Adipocyte (in vitro differentiated cells): Measurements from ENCODE around the gene TOX4.
"Not testable (repeated sequence)": the region's sequence is repeated elsewhere in the genome, so short reads cannot be mapped to it uniquely, and the experiment has no call there.

Source experiments
- DNase-seq: peaks from one replicate; pipeline ENCODE4 v3.0.0-alpha.2; 2015; ENCODE audit warnings: low read depth
- H3K27me3 ChIP-seq: replicated peaks from 2 replicates; pipeline ENCODE4 v1.7.0; 2013; ENCODE audit warnings: mild to moderate bottlenecking, low read length, moderate library complexity; ENCODE audit not compliant: control insufficient read depth, insufficient read depth
- H3K36me3 ChIP-seq: 2 replicates; pipeline ENCODE4 v1.7.0; 2013; ENCODE audit warnings: low read length, mild to moderate bottlenecking, moderate library complexity; ENCODE audit not compliant: control insufficient read depth, insufficient read depth, severe bottlenecking
- H3K4me1 ChIP-seq: 2 replicates; pipeline ENCODE4 v1.7.0; 2013; ENCODE audit warnings: mild to moderate bottlenecking, low read length, moderate library complexity; ENCODE audit not compliant: control insufficient read depth, insufficient read depth
- H3K4me3 ChIP-seq: 2 replicates; pipeline ENCODE4 v1.7.0; 2013; ENCODE audit warnings: mild to moderate bottlenecking, low read length, moderate library complexity
- H3K9ac ChIP-seq: 2 replicates; pipeline ENCODE4 v1.7.0; 2013; ENCODE audit warnings: mild to moderate bottlenecking, low read length, moderate library complexity
- H3K9me3 ChIP-seq: 2 replicates; pipeline ENCODE4 v1.7.0; 2013; ENCODE audit warnings: mild to moderate bottlenecking, low read length, moderate library complexity; ENCODE audit not compliant: control insufficient read depth

The TOX4 gene

GRCh38 chr14:21537090-21537424 is 60.1 kb downstream of the TOX4 start:
- Histone ChIP-seq H3K4me3 (peak overlapping the region; percentile 72), H3K9ac (no peak overlapping the region), H3K9me3 (no peaks in the 10 kb centered on the region), H3K27me3 (peaks cover 60% of the 10 kb centered on the region), H3K4me1 (peaks cover 8% of the 10 kb centered on the region), H3K36me3 (no peaks in the 10 kb centered on the region)
- DNase-seq: no peak

GRCh38 chr14:21539189-21539940 is 62.4 kb downstream of the TOX4 start:
- Histone ChIP-seq H3K4me3 (no peak overlapping the region), H3K27me3 (peaks cover 57% of the 10 kb centered on the region), H3K4me1 (peaks cover 8% of the 10 kb centered on the region), H3K9me3 (no peaks in the 10 kb centered on the region), H3K36me3 (no peaks in the 10 kb centered on the region), H3K9ac (no peak overlapping the region)
- no peak for DNase-seq

GRCh38 chr14:21541413-21542074 is 64.5 kb downstream of the TOX4 start:
- H3K36me3 ChIP-seq: no peaks in the 10 kb centered on the region
- peaks cover 37% of the 10 kb centered on the region for H3K27me3 ChIP-seq

GRCh38 chr14:21543521-21543960 is 66.5 kb downstream of the TOX4 start:
- no peak for DNase-seq
- H3K4me3 ChIP-seq: no peak overlapping the region
- no peak overlapping the region for H3K9ac ChIP-seq

More at GRCh38 chr14:21541413-21542074, 64.5 kb downstream of the TOX4 start:
- H3K9me3 ChIP-seq: no peaks in the 10 kb centered on the region
- no peak overlapping the region for H3K9ac ChIP-seq
- H3K4me3 ChIP-seq: no peak overlapping the region
- no peak for DNase-seq
- peaks cover 4% of the 10 kb centered on the region for H3K4me1 ChIP-seq

GRCh38 chr14:21543963-21544362 is 67.0 kb downstream of the TOX4 start:
- Histone ChIP-seq H3K4me3 (no peak overlapping the region), H3K4me1 (no peaks in the 10 kb centered on the region)

More at GRCh38 chr14:21543521-21543960, 66.5 kb downstream of the TOX4 start:
- Histone ChIP-seq H3K27me3 (peaks cover 21% of the 10 kb centered on the region), H3K9me3 (no peaks in the 10 kb centered on the region), H3K36me3 (no peaks in the 10 kb centered on the region), H3K4me1 (no peaks in the 10 kb centered on the region)

GRCh38 chr14:21544588-21544987 is 67.6 kb downstream of the TOX4 start:
- H3K36me3 ChIP-seq, H3K4me1 ChIP-seq, DNase-seq, H3K4me3 ChIP-seq, H3K9ac ChIP-seq, H3K9me3 ChIP-seq: not testable (repeated sequence)
- H3K27me3 ChIP-seq: peaks cover 11% of the 10 kb centered on the region

More at GRCh38 chr14:21543963-21544362, 67.0 kb downstream of the TOX4 start:
- no peaks in the 10 kb centered on the region for H3K9me3 ChIP-seq
- peaks cover 17% of the 10 kb centered on the region for H3K27me3 ChIP-seq
- DNase-seq: no peak
- no peaks in the 10 kb centered on the region for H3K36me3 ChIP-seq
- no peak overlapping the region for H3K9ac ChIP-seq
